Neural cell (in vitro differentiated cells): ENCODE data around the gene PTCD1.

Experiments
- EP300 ChIP-seq: fragments of 450-650 bp; conservative IDR thresholded peaks from 2 replicates; pipeline ENCODE4 v1.6.1; 2014; ENCODE audit warnings: antibody characterized with exemption, mild to moderate bottlenecking, moderate library complexity; ENCODE audit not compliant: poor library complexity, severe bottlenecking
- EZH2 ChIP-seq: fragments of 200-600, 300-800 bp; shearing (Covaris generic), sonication (generic); IDR thresholded peaks from 2 replicates; pipeline ENCODE4 v1.6.1; 2014; ENCODE audit warnings: antibody characterized with exemption, low read length, borderline replicate concordance, mild to moderate bottlenecking; ENCODE audit not compliant: insufficient read depth, poor library complexity, severe bottlenecking
- POLR2AphosphoS5 ChIP-seq: IDR thresholded peaks from 2 replicates; pipeline ENCODE4 v1.6.1; 2012
- RAD21 ChIP-seq: fragments of 450-650 bp; conservative IDR thresholded peaks from 2 replicates; pipeline ENCODE4 v1.6.1; 2014; ENCODE audit warnings: antibody characterized with exemption, mild to moderate bottlenecking, moderate library complexity
- REST ChIP-seq: IDR thresholded peaks from 2 replicates; pipeline ENCODE4 v1.6.1; 2012; ENCODE audit warnings: borderline replicate concordance
- TAF1 ChIP-seq: IDR thresholded peaks from 2 replicates; pipeline ENCODE4 v1.6.1; 2012; ENCODE audit warnings: low read depth
- TF ChIP-seq, protein P1 (sequence below): fragments of 450-650 bp; IDR thresholded peaks from 2 replicates; pipeline ENCODE4 v1.5.1; 2014; ENCODE audit warnings: antibody characterized with exemption, mild to moderate bottlenecking, moderate library complexity; ENCODE audit not compliant: poor library complexity, severe bottlenecking

DNA sequence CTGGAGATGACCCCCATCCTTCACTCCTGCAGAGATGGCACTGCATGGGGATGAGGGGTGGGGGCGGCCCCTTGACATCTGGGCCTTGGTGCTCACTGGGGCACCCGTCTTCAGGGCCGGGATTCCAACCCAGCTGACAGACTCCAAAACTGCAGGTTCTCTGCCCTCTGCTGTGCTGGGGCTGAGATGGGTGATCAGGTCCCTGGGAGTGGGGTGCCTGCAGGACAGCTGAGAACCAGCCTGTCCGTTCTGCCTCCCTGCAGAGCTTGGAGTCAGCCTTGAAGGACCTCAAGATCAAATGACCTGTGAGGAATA is 44.5 kb downstream of the PTCD1 start:
- TF ChIP-seq TAF1: no peak
- TF ChIP-seq, protein P1, sequence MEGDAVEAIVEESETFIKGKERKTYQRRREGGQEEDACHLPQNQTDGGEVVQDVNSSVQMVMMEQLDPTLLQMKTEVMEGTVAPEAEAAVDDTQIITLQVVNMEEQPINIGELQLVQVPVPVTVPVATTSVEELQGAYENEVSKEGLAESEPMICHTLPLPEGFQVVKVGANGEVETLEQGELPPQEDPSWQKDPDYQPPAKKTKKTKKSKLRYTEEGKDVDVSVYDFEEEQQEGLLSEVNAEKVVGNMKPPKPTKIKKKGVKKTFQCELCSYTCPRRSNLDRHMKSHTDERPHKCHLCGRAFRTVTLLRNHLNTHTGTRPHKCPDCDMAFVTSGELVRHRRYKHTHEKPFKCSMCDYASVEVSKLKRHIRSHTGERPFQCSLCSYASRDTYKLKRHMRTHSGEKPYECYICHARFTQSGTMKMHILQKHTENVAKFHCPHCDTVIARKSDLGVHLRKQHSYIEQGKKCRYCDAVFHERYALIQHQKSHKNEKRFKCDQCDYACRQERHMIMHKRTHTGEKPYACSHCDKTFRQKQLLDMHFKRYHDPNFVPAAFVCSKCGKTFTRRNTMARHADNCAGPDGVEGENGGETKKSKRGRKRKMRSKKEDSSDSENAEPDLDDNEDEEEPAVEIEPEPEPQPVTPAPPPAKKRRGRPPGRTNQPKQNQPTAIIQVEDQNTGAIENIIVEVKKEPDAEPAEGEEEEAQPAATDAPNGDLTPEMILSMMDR: no peak
- no peak for TF ChIP-seq EP300
- no peak for TF ChIP-seq POLR2AphosphoS5
- no peak for TF ChIP-seq EZH2
- TF ChIP-seq REST: no peak
- TF ChIP-seq RAD21: no peak
